Tibial nerve (tissue), 4 donors: ENCODE results near the gene KRTAP12-2. TPM values are rescaled to one million over a fixed set of nuclear protein-coding genes. Genes with fewer than 3 reads are reported as not detected.
"Not testable (repeated sequence)": the region's sequence is repeated elsewhere in the genome, so short reads cannot be mapped to it uniquely, and the experiment has no call there.

Experiments
- DNase-seq, 2 donors: peaks; one replicate each; pipeline ENCODE4 v3.0.0-alpha.2; 2019; ENCODE audit warnings: low spot score in 2 of 2
- H3K27ac ChIP-seq, 4 donors: fragments of 200-600 bp; sonication (generic) in 3 of 4; one replicate each; pipeline ENCODE4 v1.5.1; 2017 to 2019; ENCODE audit warnings: mild to moderate bottlenecking in 1 of 4
- H3K27me3 ChIP-seq, 2 donors: fragments of 200-600 bp; sonication (generic) in 1 of 2; one replicate each; pipeline versions ENCODE4 v1.5.1 to v1.6.0; 2017 to 2019
- H3K36me3 ChIP-seq, 3 donors: fragments of 200-600 bp; sonication (generic); one replicate each; pipeline ENCODE4 v1.5.1; 2018 to 2019
- H3K4me1 ChIP-seq, 4 donors: fragments of 200-600 bp; sonication (generic) in 3 of 4; one replicate each; pipeline ENCODE4 v1.5.1; 2017 to 2019
- H3K4me3 ChIP-seq, 4 donors: fragments of 200-600 bp; sonication (generic) in 3 of 4; one replicate each; pipeline ENCODE4 v1.5.1; 2017 to 2019; ENCODE audit warnings: mild to moderate bottlenecking in 1 of 4, moderate library complexity in 1 of 4
- H3K9me3 ChIP-seq, 4 donors: fragments of 200-600 bp; sonication (generic) in 3 of 4; one replicate each; pipeline ENCODE4 v1.5.1; 2017 to 2019
- EP300 ChIP-seq, 2 donors: sonication (generic); formaldehyde crosslinking; IDR thresholded peaks; one replicate each; pipeline ENCODE4 v1.6.1; 2017; ENCODE audit warnings: antibody characterized with exemption in 2 of 2, mild to moderate bottlenecking in 1 of 2
- POLR2A ChIP-seq, 2 donors: fragments of 450-650 bp; IDR thresholded peaks; one replicate each; pipeline ENCODE4 v1.6.1; 2017; ENCODE audit warnings: antibody characterized with exemption in 2 of 2, mild to moderate bottlenecking in 2 of 2, moderate library complexity in 2 of 2
- WGBS, 2 donors: methylation state at CpG; one replicate each; pipeline ENCODE4 v1.1.5; 2018; 5-methylcytosine and 5-hydroxymethylcytosine counted together
- total RNA-seq, 4 donors: library from RNA; depleted of rRNA; stranded (reverse); fragments of >200 nt; gene quantifications; one replicate each; pipeline ENCODE4 v1.1.0, GENCODE V29; 2016
- TF ChIP-seq, protein P1 (sequence below), 5 experiments: fragments of 200-600 bp in 3 of 5; fragments of 450-650 bp in 2 of 5; sonication (generic) in 3 of 5; IDR thresholded peaks; one replicate each; pipeline ENCODE4 v1.5.1; 2016 to 2019; ENCODE audit warnings: antibody characterized with exemption in 5 of 5, mild to moderate bottlenecking in 3 of 5, moderate library complexity in 2 of 5

KRTAP12-2 gene
- total RNA-seq, 4 donors from 2014 or later: not detected

- TF ChIP-seq, protein P1, sequence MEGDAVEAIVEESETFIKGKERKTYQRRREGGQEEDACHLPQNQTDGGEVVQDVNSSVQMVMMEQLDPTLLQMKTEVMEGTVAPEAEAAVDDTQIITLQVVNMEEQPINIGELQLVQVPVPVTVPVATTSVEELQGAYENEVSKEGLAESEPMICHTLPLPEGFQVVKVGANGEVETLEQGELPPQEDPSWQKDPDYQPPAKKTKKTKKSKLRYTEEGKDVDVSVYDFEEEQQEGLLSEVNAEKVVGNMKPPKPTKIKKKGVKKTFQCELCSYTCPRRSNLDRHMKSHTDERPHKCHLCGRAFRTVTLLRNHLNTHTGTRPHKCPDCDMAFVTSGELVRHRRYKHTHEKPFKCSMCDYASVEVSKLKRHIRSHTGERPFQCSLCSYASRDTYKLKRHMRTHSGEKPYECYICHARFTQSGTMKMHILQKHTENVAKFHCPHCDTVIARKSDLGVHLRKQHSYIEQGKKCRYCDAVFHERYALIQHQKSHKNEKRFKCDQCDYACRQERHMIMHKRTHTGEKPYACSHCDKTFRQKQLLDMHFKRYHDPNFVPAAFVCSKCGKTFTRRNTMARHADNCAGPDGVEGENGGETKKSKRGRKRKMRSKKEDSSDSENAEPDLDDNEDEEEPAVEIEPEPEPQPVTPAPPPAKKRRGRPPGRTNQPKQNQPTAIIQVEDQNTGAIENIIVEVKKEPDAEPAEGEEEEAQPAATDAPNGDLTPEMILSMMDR (IDR thresholded peaks at IDR 0.05): no peak
- TF ChIP-seq EP300 (IDR thresholded peaks at IDR 0.05): no peak
- no peak for TF ChIP-seq POLR2A (IDR thresholded peaks at IDR 0.05)
- no peaks in the 10 kb centered on the region for H3K36me3 ChIP-seq
- no peak overlapping the region for H3K27ac ChIP-seq
- DNase-seq: no peak
- no peak overlapping the region for H3K4me3 ChIP-seq
- peaks cover 0 to 83% of the 10 kb centered on the region in 2 donors for H3K27me3 ChIP-seq
- peaks cover 0 to 7% (median under 1%) of the 10 kb centered on the region in 4 donors for H3K9me3 ChIP-seq
- H3K4me1 ChIP-seq: no peaks in the 10 kb centered on the region
- WGBS, 2 donors: 43 to 51% methylated on average over 17 of the region's 17 CpGs
Measured at GRCh38 chr21:44699502-44700001, 32.8 kb upstream of the KRTAP12-2 start.

- Histone ChIP-seq H3K36me3 (no peaks in the 10 kb centered on the region), H3K27me3 (peaks cover 0 to 68% of the 10 kb centered on the region in 2 donors), H3K4me3 (no peak overlapping the region), H3K9me3 (peaks cover 0 to 22% (median 4%) of the 10 kb centered on the region in 4 donors), H3K4me1 (no peaks in the 10 kb centered on the region), H3K27ac (no peak overlapping the region)
- WGBS, 2 donors: 17 to 19% methylated on average over 28 to 30 of the region's 35 CpGs
- TF ChIP-seq EP300 (IDR thresholded peaks at IDR 0.05) (no peak), POLR2A (IDR thresholded peaks at IDR 0.05) (no peak)
- TF ChIP-seq, protein P1 (IDR thresholded peaks at IDR 0.05): no peak
- DNase-seq: no peak
Measured at GRCh38 chr21:44697811-44698734, 31.3 kb upstream of the KRTAP12-2 start.

DNA sequence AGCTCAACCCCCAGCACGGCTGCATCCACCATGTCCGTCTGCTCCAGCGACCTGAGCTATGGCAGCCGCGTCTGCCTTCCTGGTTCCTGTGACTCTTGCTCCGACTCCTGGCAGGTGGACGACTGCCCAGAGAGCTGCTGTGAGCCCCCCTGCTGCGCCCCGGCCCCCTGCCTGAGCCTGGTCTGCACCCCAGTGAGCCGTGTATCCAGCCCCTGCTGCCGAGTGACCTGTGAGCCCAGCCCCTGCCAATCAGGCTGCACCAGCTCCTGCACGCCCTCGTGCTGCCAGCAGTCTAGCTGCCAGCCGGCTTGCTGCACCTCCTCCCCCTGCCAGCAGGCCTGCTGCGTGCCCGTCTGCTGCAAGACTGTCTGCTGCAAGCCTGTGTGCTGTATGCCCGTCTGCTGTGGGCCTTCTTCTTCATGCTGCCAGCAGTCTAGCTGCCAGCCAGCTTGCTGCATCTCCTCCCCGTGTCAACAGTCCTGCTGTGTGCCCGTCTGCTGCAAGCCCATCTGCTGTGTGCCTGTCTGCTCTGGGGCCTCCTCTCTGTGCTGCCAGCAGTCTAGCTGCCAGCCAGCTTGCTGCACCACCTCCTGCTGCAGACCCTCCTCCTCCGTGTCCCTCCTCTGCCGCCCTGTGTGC, 30.6 kb upstream of the KRTAP12-2 start, which contains the start of gene KRTAP10-12:
Gene KRTAP10-12, plus strand, starts transcription at position 1 of the 639 bp plus-strand sequence. Its CDS starts 30 bp downstream, at position 31.
- H3K4me3 ChIP-seq, H3K36me3 ChIP-seq, H3K4me1 ChIP-seq, DNase-seq, H3K27ac ChIP-seq: not testable (repeated sequence)
- WGBS, 2 donors: 48 to 54% methylated on average over 14 to 20 of the region's 21 CpGs
- Histone ChIP-seq H3K27me3 (peaks cover 0 to 60% of the 10 kb centered on the region in 2 donors), H3K9me3 (peaks cover 0 to 30% (median 8%) of the 10 kb centered on the region in 4 donors)

GRCh38 chr21:44696572-44696971, 29.8 kb upstream of the KRTAP12-2 start:
- Histone ChIP-seq H3K9me3 (peaks cover 0 to 34% (median 8%) of the 10 kb centered on the region in 4 donors), H3K4me1 (no peaks in the 10 kb centered on the region), H3K27ac (no peak overlapping the region), H3K27me3 (peaks cover 0 to 53% of the 10 kb centered on the region in 2 donors), H3K4me3 (no peak overlapping the region), H3K36me3 (no peaks in the 10 kb centered on the region)
- DNase-seq: no peak
- TF ChIP-seq EP300 (IDR thresholded peaks at IDR 0.05) (no peak), POLR2A (IDR thresholded peaks at IDR 0.05) (no peak)
- TF ChIP-seq, protein P1 (IDR thresholded peaks at IDR 0.05): no peak
- WGBS, 2 donors: 73 to 74% methylated on average over 10 of the region's 10 CpGs

- WGBS, 2 donors: 73 to 85% methylated on average over 6 to 8 of the region's 8 CpGs
- Histone ChIP-seq H3K4me1 (no peaks in the 10 kb centered on the region), H3K4me3 (no peak overlapping the region), H3K27ac (no peak overlapping the region), H3K36me3 (no peaks in the 10 kb centered on the region), H3K27me3 (peaks cover 0 to 44% of the 10 kb centered on the region in 2 donors), H3K9me3 (peaks cover 0 to 34% (median 8%) of the 10 kb centered on the region in 4 donors)
- DNase-seq: no peak
- TF ChIP-seq, protein P1 (IDR thresholded peaks at IDR 0.05): no peak
- TF ChIP-seq EP300 (IDR thresholded peaks at IDR 0.05): no peak
- TF ChIP-seq POLR2A (IDR thresholded peaks at IDR 0.05): no peak
Measured at GRCh38 chr21:44695641-44696040, 28.9 kb upstream of the KRTAP12-2 start.
